Endodermal cell (in vitro differentiated cells): Measurements from ENCODE around the gene GGN. TPM values are rescaled to one million over a fixed set of nuclear protein-coding genes. Genes with fewer than 3 reads are reported as not detected.

Experiments
- DNase-seq: peaks from one replicate; pipeline ENCODE4 v3.0.0-alpha.2; 2017
- H3K27ac ChIP-seq: 2 replicates; pipeline ENCODE4 v1.5.1; 2013; ENCODE audit warnings: mild to moderate bottlenecking, low read depth, low read length, moderate library complexity
- H3K27me3 ChIP-seq: 2 replicates; pipeline ENCODE4 v1.6.1; 2013; ENCODE audit warnings: mild to moderate bottlenecking, low read length, moderate library complexity; ENCODE audit not compliant: insufficient read depth, control insufficient read depth, poor library complexity, severe bottlenecking
- H3K36me3 ChIP-seq: 2 replicates; pipeline ENCODE4 v1.7.0; 2013; ENCODE audit warnings: mild to moderate bottlenecking, low read length, moderate library complexity; ENCODE audit not compliant: control insufficient read depth, insufficient read depth
- H3K4me1 ChIP-seq: one replicate; pipeline ENCODE4 v1.7.0; 2013; ENCODE audit warnings: low read length; ENCODE audit not compliant: control insufficient read depth, insufficient read depth
- H3K4me3 ChIP-seq: 2 replicates; pipeline ENCODE4 v1.5.1; 2013; ENCODE audit warnings: mild to moderate bottlenecking, low read length, moderate library complexity
- H3K9ac ChIP-seq: 2 replicates; pipeline ENCODE4 v1.6.1; 2013; ENCODE audit warnings: mild to moderate bottlenecking, low read length, moderate library complexity; ENCODE audit not compliant: poor library complexity, severe bottlenecking; ENCODE audit errors: extremely low read depth
- H3K9me3 ChIP-seq: 2 replicates; pipeline ENCODE4 v1.6.1; 2013; ENCODE audit warnings: mild to moderate bottlenecking, low read length, moderate library complexity; ENCODE audit not compliant: control insufficient read depth
- H3K27ac Mint-ChIP-seq: 2 replicates; pipeline ENCODE4 v1.8.0; 2020; ENCODE audit warnings: mixed read lengths
- H3K27me3 Mint-ChIP-seq: 2 replicates; pipeline ENCODE4 v1.8.0; 2021; ENCODE audit warnings: mild to moderate bottlenecking, mixed read lengths; ENCODE audit not compliant: insufficient read depth
- H3K36me3 Mint-ChIP-seq: 2 replicates; pipeline ENCODE4 v1.8.0; 2020; ENCODE audit warnings: low read depth, mixed read lengths
- H3K4me1 Mint-ChIP-seq: 2 replicates; pipeline ENCODE4 v1.8.0; 2020; ENCODE audit warnings: mixed read lengths
- H3K4me3 Mint-ChIP-seq: 2 replicates; pipeline ENCODE4 v1.8.0; 2020; ENCODE audit warnings: mild to moderate bottlenecking, moderate library complexity, mixed read lengths
- H3K9me3 Mint-ChIP-seq: 2 replicates; pipeline ENCODE4 v1.8.0; 2020; ENCODE audit warnings: mild to moderate bottlenecking, mixed read lengths
- WGBS, 2 experiments: methylation state at CpG; one replicate each; pipeline versions ENCODE4 v1.1.5 to v1.1.7; 2013; ENCODE audit warnings: missing lambda C conversion rate in 2 of 2, mixed read lengths in 1 of 2; ENCODE audit not compliant: insufficient coverage in 1 of 2, insufficient read length in 1 of 2; 5-methylcytosine and 5-hydroxymethylcytosine counted together
- total RNA-seq, 2 donors: library from RNA; stranded (reverse); fragmentation: NEBNext Ultra II Directional in 1 of 2; extraction: Animal tissue kit (Norgen Biotek cat#: 25700) in 1 of 2; gene quantifications; 2 replicates in 1 of 2; 3 replicates in 1 of 2; pipeline ENCODE4 v1.2.1, GENCODE V29; 2021
- TF ChIP-seq, protein P1 (sequence below): fragments of 200-600 bp; sonication (generic); conservative IDR thresholded peaks from 2 replicates; pipeline ENCODE4 v1.5.0; 2021; ENCODE audit warnings: antibody characterized with exemption, mild to moderate bottlenecking

The GGN gene
- total RNA-seq, 2 donors from 2014 or later, result 0.99 to 2.1 TPM

DNA sequence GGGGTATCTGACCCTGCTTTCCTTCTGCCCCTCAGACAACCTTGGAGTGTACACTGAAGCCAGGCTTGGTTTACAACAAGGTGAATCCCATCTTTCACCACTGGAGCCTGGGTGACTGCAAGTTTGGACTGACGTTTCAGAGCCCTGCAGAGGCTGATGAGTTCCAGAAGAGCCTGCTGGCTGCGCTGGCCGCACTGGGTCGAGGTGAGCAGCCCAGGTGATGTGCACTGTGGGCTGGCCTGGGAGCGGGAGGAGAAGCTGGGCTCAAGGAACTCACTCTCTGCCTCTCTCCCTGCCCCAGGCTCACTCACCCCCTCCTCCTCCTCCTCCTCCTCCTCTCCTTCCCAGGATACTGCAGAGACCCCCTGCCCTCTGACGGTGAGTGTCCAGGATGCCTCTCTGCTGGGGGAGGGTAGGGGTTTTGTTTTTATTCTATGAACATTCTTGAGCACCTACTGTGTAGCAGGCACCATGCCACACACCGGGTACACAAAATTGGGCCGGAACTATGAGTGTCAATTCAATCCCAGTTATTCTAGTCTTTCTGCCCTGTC lies 4.2 kb upstream of the GGN start:
- Mint-ChIP-seq H3K36me3 (peaks cover 12% of the 10 kb centered on the region), H3K9me3 (no peaks in the 10 kb centered on the region), H3K27ac (no peak overlapping the region), H3K4me1 (peaks cover 14% of the 10 kb centered on the region), H3K4me3 (no peak overlapping the region), H3K27me3 (peaks cover 34% of the 10 kb centered on the region)
- Histone ChIP-seq H3K9me3 (no peaks in the 10 kb centered on the region), H3K9ac (no peak overlapping the region), H3K4me1 (peaks cover 2% of the 10 kb centered on the region), H3K27ac (no peak overlapping the region), H3K4me3 (no peak overlapping the region), H3K27me3 (no peaks in the 10 kb centered on the region), H3K36me3 (no peaks in the 10 kb centered on the region)
- DNase-seq, result no peak
- 79% methylated on average over 4 to 8 of the region's 8 CpGs for WGBS, 2 experiments
- TF ChIP-seq, protein P1, sequence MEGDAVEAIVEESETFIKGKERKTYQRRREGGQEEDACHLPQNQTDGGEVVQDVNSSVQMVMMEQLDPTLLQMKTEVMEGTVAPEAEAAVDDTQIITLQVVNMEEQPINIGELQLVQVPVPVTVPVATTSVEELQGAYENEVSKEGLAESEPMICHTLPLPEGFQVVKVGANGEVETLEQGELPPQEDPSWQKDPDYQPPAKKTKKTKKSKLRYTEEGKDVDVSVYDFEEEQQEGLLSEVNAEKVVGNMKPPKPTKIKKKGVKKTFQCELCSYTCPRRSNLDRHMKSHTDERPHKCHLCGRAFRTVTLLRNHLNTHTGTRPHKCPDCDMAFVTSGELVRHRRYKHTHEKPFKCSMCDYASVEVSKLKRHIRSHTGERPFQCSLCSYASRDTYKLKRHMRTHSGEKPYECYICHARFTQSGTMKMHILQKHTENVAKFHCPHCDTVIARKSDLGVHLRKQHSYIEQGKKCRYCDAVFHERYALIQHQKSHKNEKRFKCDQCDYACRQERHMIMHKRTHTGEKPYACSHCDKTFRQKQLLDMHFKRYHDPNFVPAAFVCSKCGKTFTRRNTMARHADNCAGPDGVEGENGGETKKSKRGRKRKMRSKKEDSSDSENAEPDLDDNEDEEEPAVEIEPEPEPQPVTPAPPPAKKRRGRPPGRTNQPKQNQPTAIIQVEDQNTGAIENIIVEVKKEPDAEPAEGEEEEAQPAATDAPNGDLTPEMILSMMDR, result no peak

DNA sequence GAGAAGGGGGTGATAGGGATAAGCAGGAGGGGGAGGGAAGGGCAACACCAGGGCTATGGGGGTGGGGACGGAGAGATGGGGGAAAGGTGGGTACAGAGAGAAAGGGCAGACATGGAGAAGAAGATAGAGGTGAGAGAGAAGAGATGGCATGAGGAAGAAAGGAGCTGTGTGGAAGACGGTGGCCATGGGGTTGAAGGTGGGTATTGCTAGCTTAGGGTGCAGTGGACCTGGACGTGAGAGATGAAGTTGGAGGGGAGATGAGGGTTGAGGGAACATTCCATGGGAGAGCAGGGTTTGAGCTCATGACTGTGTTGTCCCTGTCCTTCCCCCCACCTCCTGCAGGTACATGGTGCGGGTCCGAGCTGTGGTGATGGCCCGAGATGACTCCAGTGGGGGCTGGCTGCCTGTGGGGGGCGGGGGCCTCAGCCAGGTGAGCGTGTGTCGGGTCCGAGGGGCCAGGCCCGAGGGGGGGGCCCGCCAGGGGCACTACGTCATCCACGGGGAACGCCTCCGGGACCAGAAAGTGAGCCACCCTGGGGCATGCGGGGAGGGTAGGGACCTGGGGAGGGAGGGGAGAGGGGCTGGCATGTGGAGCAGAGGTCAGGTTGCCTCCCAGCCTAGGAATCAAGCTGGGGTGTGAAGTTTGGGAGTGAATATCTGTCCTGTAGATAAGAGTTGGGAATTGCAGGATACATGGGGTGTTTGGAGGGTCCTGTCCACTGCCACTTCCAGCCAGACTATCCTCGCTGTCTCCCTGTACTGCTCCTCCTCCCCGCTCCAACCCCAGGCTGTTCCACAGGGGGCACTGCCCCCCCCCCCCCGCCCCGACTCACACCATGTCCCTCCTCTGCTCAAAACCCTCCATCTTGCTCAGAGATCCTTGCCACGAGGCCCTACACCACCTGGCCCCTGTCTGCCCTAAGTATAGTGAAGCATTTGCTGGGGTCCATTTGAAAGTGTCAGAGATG lies 2.4 kb upstream of the GGN start:
- Histone ChIP-seq H3K4me3 (peak overlapping the region; percentile 29), H3K27me3 (no peaks in the 10 kb centered on the region), H3K36me3 (no peaks in the 10 kb centered on the region), H3K9me3 (no peaks in the 10 kb centered on the region), H3K27ac (no peak overlapping the region), H3K4me1 (peaks cover 2% of the 10 kb centered on the region), H3K9ac (no peak overlapping the region)
- H3K27ac Mint-ChIP-seq, result peak overlapping the region; percentile 35
- TF ChIP-seq, protein P1, result no peak
- 68 to 81% methylated on average over 6 to 20 of the region's 22 CpGs for WGBS, 2 experiments
- peak; percentile 62 for DNase-seq
- no peaks in the 10 kb centered on the region for H3K9me3 Mint-ChIP-seq
- H3K4me1 Mint-ChIP-seq, result peaks cover 14% of the 10 kb centered on the region
- H3K27me3 Mint-ChIP-seq, result peaks cover 38% of the 10 kb centered on the region
- H3K36me3 Mint-ChIP-seq, result peaks cover 7% of the 10 kb centered on the region
- peak overlapping the region; percentile 77 for H3K4me3 Mint-ChIP-seq

DNA sequence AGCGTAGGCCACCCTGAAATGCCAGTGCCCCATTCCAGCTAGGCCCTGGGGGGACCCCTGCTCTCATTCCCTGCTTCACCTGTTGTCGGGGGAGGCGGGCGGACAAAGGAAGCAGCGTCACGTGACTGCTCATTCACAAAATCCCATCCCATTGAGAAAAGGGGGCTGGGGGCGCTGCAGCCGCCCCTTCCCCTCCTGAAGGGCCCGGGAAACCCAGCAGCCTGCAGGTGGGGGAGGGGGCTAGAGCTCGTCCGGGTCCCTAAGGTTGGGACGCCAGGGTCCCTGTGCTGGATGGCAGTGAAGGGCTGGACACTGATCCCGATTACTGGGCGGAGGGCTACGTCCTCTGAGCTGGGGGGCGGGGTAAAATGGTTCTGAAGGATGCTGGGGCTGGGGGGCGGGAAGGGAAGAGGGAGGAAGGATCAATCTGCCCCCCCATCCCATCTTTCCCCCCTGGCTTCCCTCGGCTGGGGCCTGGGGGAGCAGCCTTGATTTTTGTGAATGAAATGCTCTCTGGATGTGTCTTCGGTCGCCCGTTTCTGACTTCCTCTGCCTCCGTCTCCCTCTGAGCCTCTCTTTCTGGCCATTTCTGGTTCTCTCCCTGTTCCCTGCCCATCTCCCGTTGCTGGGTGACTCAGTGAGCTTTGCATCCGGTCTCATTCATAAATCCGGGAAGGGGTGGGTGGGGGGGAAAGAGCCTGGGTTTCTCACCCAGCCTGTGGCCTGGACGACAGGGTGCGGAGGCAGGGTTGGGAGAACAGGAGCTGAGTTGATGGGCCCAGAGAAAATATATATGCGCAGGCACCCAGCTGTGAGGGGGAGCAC lies 1.5 kb upstream of the GGN start:
- Histone ChIP-seq H3K4me3 (peak overlapping the region; percentile 94), H3K9me3 (no peaks in the 10 kb centered on the region), H3K9ac (peak overlapping the region; percentile 69), H3K4me1 (peaks cover 2% of the 10 kb centered on the region), H3K27me3 (no peaks in the 10 kb centered on the region), H3K27ac (peak overlapping the region; percentile 63), H3K36me3 (no peaks in the 10 kb centered on the region)
- peaks cover 36% of the 10 kb centered on the region for H3K27me3 Mint-ChIP-seq
- peaks cover 12% of the 10 kb centered on the region for H3K36me3 Mint-ChIP-seq
- H3K9me3 Mint-ChIP-seq, result no peaks in the 10 kb centered on the region
- 0 to 7% methylated on average over 8 to 26 of the region's 28 CpGs for WGBS, 2 experiments
- DNase-seq, result peak; percentile 82
- TF ChIP-seq, protein P1, result no peak
- H3K4me3 Mint-ChIP-seq, result peak overlapping the region; percentile 77
- peaks cover 11% of the 10 kb centered on the region for H3K4me1 Mint-ChIP-seq
- peak overlapping the region; percentile 80 for H3K27ac Mint-ChIP-seq
